Measurements from ENCODE around the gene KRT7. TPM values are rescaled to one million over a fixed set of nuclear protein-coding genes. Genes with fewer than 3 reads are reported as not detected.

KRT7 gene
- total RNA-seq (not detected), polyA plus RNA-seq (1 to 10 TPM in 1 of 4 donors, under 1 TPM in 1, not detected in 2; 0.56 to 1.4 TPM)

GRCh38 chr12:52232674-52233461, at the start of gene KRT7:
KRT7 (plus strand) TSS chr12:52233243; CDS start chr12:52233297, 54 bp downstream.
- DNase-seq, result no peak
- H3K4me3 Mint-ChIP-seq, result peak within 1 kb of the TSS in 1 of 4 donors; percentile 2
- H3K9me3 Mint-ChIP-seq, result peaks cover 0 to 2% (median 0%) of the 10 kb centered on the region in 7 donors
- peaks cover 39% of the 10 kb centered on the region for H3K27me3 Mint-ChIP-seq
- Histone ChIP-seq H3K9me3 (ENCODE audit: control insufficient read depth in 2 of 2, low read length in 2 of 2) (no peaks in the 10 kb centered on the region), H3K4me3 (ENCODE audit: low read depth, low read length) (no peak within 1 kb of the TSS), H3K4me1 (ENCODE audit: control insufficient read depth, insufficient read depth, low read length, poor library complexity, severe bottlenecking) (no peaks in the 10 kb centered on the region), H3K27me3 (ENCODE audit: control insufficient read depth, insufficient read depth, low read length) (no peaks in the 10 kb centered on the region), H3K27ac (ENCODE audit: insufficient read depth, low read length, poor library complexity, severe bottlenecking) (no peak within 1 kb of the TSS), H3K36me3 (ENCODE audit: control insufficient read depth, insufficient read depth, low read length) (no peaks in the 10 kb centered on the region)
- H3K36me3 Mint-ChIP-seq, result no peaks in the 10 kb centered on the region
- H3K27ac Mint-ChIP-seq, result no peak within 1 kb of the TSS
- peaks cover 0 to 3% (median 0%) of the 10 kb centered on the region in 4 donors for H3K4me1 Mint-ChIP-seq
- ATAC-seq (ENCODE audit: low read depth in 2 of 2), result no peak

- H3K27ac Mint-ChIP-seq, result peak overlapping the region in 1 of 3 donors; percentile 32
- Histone ChIP-seq H3K36me3 (ENCODE audit: control insufficient read depth, insufficient read depth, low read length) (no peaks in the 10 kb centered on the region), H3K9me3 (ENCODE audit: control insufficient read depth in 2 of 2, low read length in 2 of 2) (no peaks in the 10 kb centered on the region), H3K4me1 (ENCODE audit: control insufficient read depth, insufficient read depth, low read length, poor library complexity, severe bottlenecking) (no peaks in the 10 kb centered on the region), H3K27ac (ENCODE audit: insufficient read depth, low read length, poor library complexity, severe bottlenecking) (no peak overlapping the region), H3K4me3 (ENCODE audit: low read depth, low read length) (no peak overlapping the region), H3K27me3 (ENCODE audit: control insufficient read depth, insufficient read depth, low read length) (no peaks in the 10 kb centered on the region)
- no peaks in the 10 kb centered on the region for H3K36me3 Mint-ChIP-seq
- peaks cover 7% of the 10 kb centered on the region for H3K27me3 Mint-ChIP-seq
- no peak for ATAC-seq (ENCODE audit: low read depth in 2 of 2)
- no peaks in the 10 kb centered on the region for H3K4me1 Mint-ChIP-seq
- H3K9me3 Mint-ChIP-seq, result no peaks in the 10 kb centered on the region
- no peak for DNase-seq
- H3K4me3 Mint-ChIP-seq, result no peak overlapping the region
Measured at GRCh38 chr12:52183544-52183910, 49.5 kb upstream of the KRT7 start.

DNA sequence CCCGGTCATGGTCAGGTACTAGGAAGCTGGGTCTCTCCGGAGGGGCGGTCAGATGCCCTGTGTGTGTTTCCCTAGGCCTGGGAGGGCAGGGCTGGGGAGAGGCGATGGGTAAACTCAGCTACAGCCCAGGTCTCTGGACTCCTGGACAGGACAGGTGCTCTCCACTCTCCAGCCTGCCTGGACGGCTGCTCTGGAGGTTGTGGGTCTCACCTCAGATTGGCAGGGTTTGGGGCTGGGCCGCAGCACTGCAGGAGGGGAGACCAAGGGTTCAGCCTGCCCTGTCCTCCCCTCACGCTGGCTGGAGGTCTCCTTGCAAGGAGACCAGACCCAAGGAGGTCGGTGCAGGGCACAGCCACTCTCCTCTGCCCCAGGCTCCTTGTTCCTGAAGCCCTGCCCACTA, 49.1 kb upstream of the KRT7 start:
- H3K27ac Mint-ChIP-seq, result no peak overlapping the region
- H3K4me1 Mint-ChIP-seq, result no peaks in the 10 kb centered on the region
- ATAC-seq (ENCODE audit: low read depth in 2 of 2) (no peak), DNase-seq (no peak)
- H3K4me3 Mint-ChIP-seq, result no peak overlapping the region
- Histone ChIP-seq H3K27me3 (ENCODE audit: control insufficient read depth, insufficient read depth, low read length) (no peaks in the 10 kb centered on the region), H3K27ac (ENCODE audit: insufficient read depth, low read length, poor library complexity, severe bottlenecking) (no peak overlapping the region), H3K4me1 (ENCODE audit: control insufficient read depth, insufficient read depth, low read length, poor library complexity, severe bottlenecking) (no peaks in the 10 kb centered on the region), H3K4me3 (ENCODE audit: low read depth, low read length) (no peak overlapping the region), H3K9me3 (ENCODE audit: control insufficient read depth in 2 of 2, low read length in 2 of 2) (no peaks in the 10 kb centered on the region), H3K36me3 (ENCODE audit: control insufficient read depth, insufficient read depth, low read length) (no peaks in the 10 kb centered on the region)
- no peaks in the 10 kb centered on the region for H3K9me3 Mint-ChIP-seq
- H3K36me3 Mint-ChIP-seq, result no peaks in the 10 kb centered on the region
- peaks cover 7% of the 10 kb centered on the region for H3K27me3 Mint-ChIP-seq

GRCh38 chr12:52184813-52185212, 48.2 kb upstream of the KRT7 start:
- no peak overlapping the region for H3K27ac ChIP-seq (ENCODE audit: insufficient read depth, low read length, poor library complexity, severe bottlenecking)
- no peaks in the 10 kb centered on the region for H3K9me3 ChIP-seq (ENCODE audit: control insufficient read depth in 2 of 2, low read length in 2 of 2)
- H3K9me3 Mint-ChIP-seq, result no peaks in the 10 kb centered on the region
- H3K36me3 ChIP-seq (ENCODE audit: control insufficient read depth, insufficient read depth, low read length), result no peaks in the 10 kb centered on the region
- H3K27me3 ChIP-seq (ENCODE audit: control insufficient read depth, insufficient read depth, low read length), result no peaks in the 10 kb centered on the region
- H3K4me3 Mint-ChIP-seq, result no peak overlapping the region
- ATAC-seq (ENCODE audit: low read depth in 2 of 2) (no peak), DNase-seq (no peak)
- no peaks in the 10 kb centered on the region for H3K36me3 Mint-ChIP-seq
- H3K4me1 ChIP-seq (ENCODE audit: control insufficient read depth, insufficient read depth, low read length, poor library complexity, severe bottlenecking), result no peaks in the 10 kb centered on the region
- no peak overlapping the region for H3K4me3 ChIP-seq (ENCODE audit: low read depth, low read length)
- H3K27ac Mint-ChIP-seq, result no peak overlapping the region
- H3K27me3 Mint-ChIP-seq, result peaks cover 4% of the 10 kb centered on the region
- H3K4me1 Mint-ChIP-seq, result no peaks in the 10 kb centered on the region

DNA sequence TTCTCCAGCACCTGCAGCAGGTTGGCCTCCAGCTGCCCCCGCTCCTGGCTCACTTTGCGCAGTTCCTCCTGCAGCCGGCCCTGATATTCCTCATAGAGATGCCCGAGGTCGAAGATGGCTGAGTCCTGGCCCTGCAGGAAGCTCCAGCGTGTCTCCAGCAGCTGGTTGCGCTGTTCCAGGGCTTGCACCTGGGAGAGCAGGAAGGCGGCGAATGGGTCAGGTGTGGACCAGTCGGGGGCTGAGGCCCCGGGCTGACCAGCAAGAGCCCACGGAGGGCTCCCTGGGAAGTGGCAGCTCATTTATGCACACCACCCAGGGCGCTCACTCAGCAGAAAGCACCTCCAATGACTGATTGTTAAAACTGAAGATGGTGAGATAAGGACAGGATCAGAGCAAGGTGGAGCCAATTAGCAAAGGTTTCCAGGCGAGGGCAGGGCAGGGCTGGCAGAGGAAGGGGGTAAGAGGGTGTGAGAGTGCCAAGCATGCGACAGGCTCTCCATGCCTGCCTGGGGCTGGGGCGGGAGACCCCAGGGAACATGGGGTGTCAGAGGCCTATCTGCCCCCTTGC, 47.6 kb upstream of the KRT7 start:
- no peak for ATAC-seq (ENCODE audit: low read depth in 2 of 2)
- Mint-ChIP-seq H3K27ac (no peak overlapping the region), H3K36me3 (no peaks in the 10 kb centered on the region), H3K4me1 (no peaks in the 10 kb centered on the region), H3K27me3 (no peaks in the 10 kb centered on the region), H3K9me3 (no peaks in the 10 kb centered on the region), H3K4me3 (no peak overlapping the region)
- H3K27ac ChIP-seq (ENCODE audit: insufficient read depth, low read length, poor library complexity, severe bottlenecking), result no peak overlapping the region
- H3K27me3 ChIP-seq (ENCODE audit: control insufficient read depth, insufficient read depth, low read length), result no peaks in the 10 kb centered on the region
- H3K36me3 ChIP-seq (ENCODE audit: control insufficient read depth, insufficient read depth, low read length), result no peaks in the 10 kb centered on the region
- DNase-seq, result no peak
- H3K9me3 ChIP-seq (ENCODE audit: control insufficient read depth in 2 of 2, low read length in 2 of 2), result no peaks in the 10 kb centered on the region
- no peak overlapping the region for H3K4me3 ChIP-seq (ENCODE audit: low read depth, low read length)
- H3K4me1 ChIP-seq (ENCODE audit: control insufficient read depth, insufficient read depth, low read length, poor library complexity, severe bottlenecking), result no peaks in the 10 kb centered on the region

GRCh38 chr12:52186118-52186840, 46.8 kb upstream of the KRT7 start:
- H3K4me1 Mint-ChIP-seq, result no peaks in the 10 kb centered on the region
- no peak overlapping the region for H3K27ac ChIP-seq (ENCODE audit: insufficient read depth, low read length, poor library complexity, severe bottlenecking)
- H3K27ac Mint-ChIP-seq, result peak overlapping the region in 1 of 3 donors; percentile 42
- no peaks in the 10 kb centered on the region for H3K27me3 ChIP-seq (ENCODE audit: control insufficient read depth, insufficient read depth, low read length)
- no peaks in the 10 kb centered on the region for H3K27me3 Mint-ChIP-seq
- DNase-seq (no peak), ATAC-seq (ENCODE audit: low read depth in 2 of 2) (no peak)
- no peaks in the 10 kb centered on the region for H3K36me3 ChIP-seq (ENCODE audit: control insufficient read depth, insufficient read depth, low read length)
- no peaks in the 10 kb centered on the region for H3K9me3 ChIP-seq (ENCODE audit: control insufficient read depth in 2 of 2, low read length in 2 of 2)
- H3K4me1 ChIP-seq (ENCODE audit: control insufficient read depth, insufficient read depth, low read length, poor library complexity, severe bottlenecking), result no peaks in the 10 kb centered on the region
- H3K36me3 Mint-ChIP-seq, result no peaks in the 10 kb centered on the region
- H3K4me3 Mint-ChIP-seq, result no peak overlapping the region
- no peak overlapping the region for H3K4me3 ChIP-seq (ENCODE audit: low read depth, low read length)
- no peaks in the 10 kb centered on the region for H3K9me3 Mint-ChIP-seq

DNA sequence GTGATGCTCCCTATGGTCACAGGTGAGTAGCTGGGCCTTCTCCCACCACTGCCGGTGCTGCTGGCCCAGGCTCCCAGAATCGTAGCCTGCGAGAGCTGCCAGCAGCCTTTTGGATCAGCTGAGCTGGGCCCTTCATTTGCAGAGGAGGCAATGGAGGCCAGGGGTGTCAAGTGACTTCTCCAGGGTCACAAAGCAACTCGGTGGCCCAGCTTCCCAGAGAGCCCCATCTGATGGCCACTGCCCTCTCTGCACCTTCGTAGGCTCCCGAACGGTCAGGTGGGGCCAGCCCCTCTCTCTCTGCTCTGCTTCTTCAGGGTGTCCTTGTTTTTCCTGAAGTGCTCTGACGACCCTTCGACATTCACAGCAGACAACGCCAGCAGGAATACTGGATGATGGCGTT, 45.8 kb upstream of the KRT7 start:
- Histone ChIP-seq H3K9me3 (ENCODE audit: control insufficient read depth in 2 of 2, low read length in 2 of 2) (no peaks in the 10 kb centered on the region), H3K27ac (ENCODE audit: insufficient read depth, low read length, poor library complexity, severe bottlenecking) (no peak overlapping the region), H3K36me3 (ENCODE audit: control insufficient read depth, insufficient read depth, low read length) (no peaks in the 10 kb centered on the region), H3K4me1 (ENCODE audit: control insufficient read depth, insufficient read depth, low read length, poor library complexity, severe bottlenecking) (no peaks in the 10 kb centered on the region), H3K27me3 (ENCODE audit: control insufficient read depth, insufficient read depth, low read length) (no peaks in the 10 kb centered on the region), H3K4me3 (ENCODE audit: low read depth, low read length) (no peak overlapping the region)
- DNase-seq, result no peak
- no peaks in the 10 kb centered on the region for H3K36me3 Mint-ChIP-seq
- no peak overlapping the region for H3K27ac Mint-ChIP-seq
- no peak overlapping the region for H3K4me3 Mint-ChIP-seq
- ATAC-seq (ENCODE audit: low read depth in 2 of 2), result no peak
- H3K4me1 Mint-ChIP-seq, result no peaks in the 10 kb centered on the region
- H3K9me3 Mint-ChIP-seq, result no peaks in the 10 kb centered on the region
- H3K27me3 Mint-ChIP-seq, result no peaks in the 10 kb centered on the region
